Tibial nerve (tissue), 4 donors: Measurements from ENCODE around the gene SPTBN1. TPM values are rescaled to one million over a fixed set of nuclear protein-coding genes. Genes with fewer than 3 reads are reported as not detected.
A peak's percentile ranks its signal among the peaks of the same experiment; 100 is the strongest.

Experiments
- DNase-seq, 2 donors: peaks; one replicate each; pipeline ENCODE4 v3.0.0-alpha.2; 2019; ENCODE audit warnings: low spot score in 2 of 2
- H3K27ac ChIP-seq, 4 donors: fragments of 200-600 bp; sonication (generic) in 3 of 4; one replicate each; pipeline ENCODE4 v1.5.1; 2017 to 2019; ENCODE audit warnings: mild to moderate bottlenecking in 1 of 4
- H3K27me3 ChIP-seq, 2 donors: fragments of 200-600 bp; sonication (generic) in 1 of 2; one replicate each; pipeline versions ENCODE4 v1.5.1 to v1.6.0; 2017 to 2019
- H3K36me3 ChIP-seq, 3 donors: fragments of 200-600 bp; sonication (generic); one replicate each; pipeline ENCODE4 v1.5.1; 2018 to 2019
- H3K4me1 ChIP-seq, 4 donors: fragments of 200-600 bp; sonication (generic) in 3 of 4; one replicate each; pipeline ENCODE4 v1.5.1; 2017 to 2019
- H3K4me3 ChIP-seq, 4 donors: fragments of 200-600 bp; sonication (generic) in 3 of 4; one replicate each; pipeline ENCODE4 v1.5.1; 2017 to 2019; ENCODE audit warnings: mild to moderate bottlenecking in 1 of 4, moderate library complexity in 1 of 4
- H3K9me3 ChIP-seq, 4 donors: fragments of 200-600 bp; sonication (generic) in 3 of 4; one replicate each; pipeline ENCODE4 v1.5.1; 2017 to 2019
- EP300 ChIP-seq, 2 donors: sonication (generic); formaldehyde crosslinking; IDR thresholded peaks; one replicate each; pipeline ENCODE4 v1.6.1; 2017; ENCODE audit warnings: antibody characterized with exemption in 2 of 2, mild to moderate bottlenecking in 1 of 2
- POLR2A ChIP-seq, 2 donors: fragments of 450-650 bp; IDR thresholded peaks; one replicate each; pipeline ENCODE4 v1.6.1; 2017; ENCODE audit warnings: antibody characterized with exemption in 2 of 2, mild to moderate bottlenecking in 2 of 2, moderate library complexity in 2 of 2
- WGBS, 2 donors: methylation state at CpG; one replicate each; pipeline ENCODE4 v1.1.5; 2018; 5-methylcytosine and 5-hydroxymethylcytosine counted together
- total RNA-seq, 4 donors: library from RNA; depleted of rRNA; stranded (reverse); fragments of >200 nt; gene quantifications; one replicate each; pipeline ENCODE4 v1.1.0, GENCODE V29; 2016
- TF ChIP-seq, protein P1 (sequence below), 5 experiments: fragments of 200-600 bp in 3 of 5; fragments of 450-650 bp in 2 of 5; sonication (generic) in 3 of 5; IDR thresholded peaks; one replicate each; pipeline ENCODE4 v1.5.1; 2016 to 2019; ENCODE audit warnings: antibody characterized with exemption in 5 of 5, mild to moderate bottlenecking in 3 of 5, moderate library complexity in 2 of 5

SPTBN1 gene
- total RNA-seq, 4 donors from 2014 or later: 670 to 967 (median 890) TPM

DNA sequence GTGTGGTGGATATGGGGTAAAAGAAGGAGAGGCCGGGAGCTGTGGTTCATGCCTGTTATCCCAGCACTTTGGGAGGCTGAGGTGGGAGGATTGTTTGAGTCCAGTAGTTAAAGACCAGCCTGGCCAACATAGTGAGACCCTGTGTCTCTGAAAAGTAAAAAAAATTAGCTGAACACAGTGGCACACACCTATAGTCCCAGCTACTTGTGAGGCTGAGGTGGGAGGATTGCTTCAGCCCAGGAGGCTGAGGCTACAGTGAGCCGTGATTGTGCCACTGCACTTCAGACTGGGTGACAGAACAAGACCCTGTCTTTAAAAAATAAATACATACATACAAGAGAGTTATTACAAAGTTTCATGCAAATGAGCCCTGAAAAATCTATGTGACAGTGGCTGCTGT is 80.6 kb downstream of the SPTBN1 start:
- TF ChIP-seq, protein P1, sequence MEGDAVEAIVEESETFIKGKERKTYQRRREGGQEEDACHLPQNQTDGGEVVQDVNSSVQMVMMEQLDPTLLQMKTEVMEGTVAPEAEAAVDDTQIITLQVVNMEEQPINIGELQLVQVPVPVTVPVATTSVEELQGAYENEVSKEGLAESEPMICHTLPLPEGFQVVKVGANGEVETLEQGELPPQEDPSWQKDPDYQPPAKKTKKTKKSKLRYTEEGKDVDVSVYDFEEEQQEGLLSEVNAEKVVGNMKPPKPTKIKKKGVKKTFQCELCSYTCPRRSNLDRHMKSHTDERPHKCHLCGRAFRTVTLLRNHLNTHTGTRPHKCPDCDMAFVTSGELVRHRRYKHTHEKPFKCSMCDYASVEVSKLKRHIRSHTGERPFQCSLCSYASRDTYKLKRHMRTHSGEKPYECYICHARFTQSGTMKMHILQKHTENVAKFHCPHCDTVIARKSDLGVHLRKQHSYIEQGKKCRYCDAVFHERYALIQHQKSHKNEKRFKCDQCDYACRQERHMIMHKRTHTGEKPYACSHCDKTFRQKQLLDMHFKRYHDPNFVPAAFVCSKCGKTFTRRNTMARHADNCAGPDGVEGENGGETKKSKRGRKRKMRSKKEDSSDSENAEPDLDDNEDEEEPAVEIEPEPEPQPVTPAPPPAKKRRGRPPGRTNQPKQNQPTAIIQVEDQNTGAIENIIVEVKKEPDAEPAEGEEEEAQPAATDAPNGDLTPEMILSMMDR (IDR thresholded peaks at IDR 0.05): no peak
- TF ChIP-seq EP300 (IDR thresholded peaks at IDR 0.05): no peak
- TF ChIP-seq POLR2A (IDR thresholded peaks at IDR 0.05): no peak
- Histone ChIP-seq H3K27ac (no peak overlapping the region), H3K9me3 (no peaks in the 10 kb centered on the region), H3K4me3 (no peak overlapping the region), H3K27me3 (no peaks in the 10 kb centered on the region), H3K4me1 (peaks cover 0 to 97% (median 26%) of the 10 kb centered on the region in 4 donors), H3K36me3 (peaks cover 0 to 8% (median 0%) of the 10 kb centered on the region in 3 donors)
- no peak for DNase-seq
- WGBS, 2 donors: 94 to 98% methylated on average over 2 of the region's 2 CpGs

DNA sequence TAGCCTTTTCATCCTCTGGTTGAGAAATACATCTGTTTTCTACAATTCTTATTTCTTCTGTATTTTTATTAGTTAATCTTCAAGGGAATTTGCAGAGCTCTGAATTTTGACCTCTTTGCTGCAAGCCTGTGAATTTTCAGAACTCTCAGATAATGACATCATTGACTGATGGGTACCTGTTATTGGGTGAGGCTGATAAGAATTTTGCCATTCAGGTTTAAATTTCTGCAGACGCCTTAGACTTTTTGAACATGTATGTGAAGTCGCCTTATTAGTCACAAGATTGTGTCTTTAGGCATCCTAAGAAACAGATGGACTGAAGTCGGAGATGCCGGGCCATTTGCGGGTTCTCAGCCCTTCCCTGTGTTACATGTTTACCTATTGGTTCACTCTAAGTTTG is 82.4 kb downstream of the SPTBN1 start:
- Histone ChIP-seq H3K4me3 (no peak overlapping the region), H3K4me1 (peaks cover 0 to 97% (median 24%) of the 10 kb centered on the region in 4 donors), H3K27me3 (no peaks in the 10 kb centered on the region), H3K27ac (no peak overlapping the region), H3K9me3 (no peaks in the 10 kb centered on the region), H3K36me3 (peaks cover 0 to 6% (median 0%) of the 10 kb centered on the region in 3 donors)
- TF ChIP-seq POLR2A (IDR thresholded peaks at IDR 0.05): no peak
- no peak for TF ChIP-seq EP300 (IDR thresholded peaks at IDR 0.05)
- TF ChIP-seq, protein P1 (IDR thresholded peaks at IDR 0.05): no peak
- no peak for DNase-seq
- WGBS, 2 donors: 95 to 98% methylated on average over 5 of the region's 5 CpGs

DNA sequence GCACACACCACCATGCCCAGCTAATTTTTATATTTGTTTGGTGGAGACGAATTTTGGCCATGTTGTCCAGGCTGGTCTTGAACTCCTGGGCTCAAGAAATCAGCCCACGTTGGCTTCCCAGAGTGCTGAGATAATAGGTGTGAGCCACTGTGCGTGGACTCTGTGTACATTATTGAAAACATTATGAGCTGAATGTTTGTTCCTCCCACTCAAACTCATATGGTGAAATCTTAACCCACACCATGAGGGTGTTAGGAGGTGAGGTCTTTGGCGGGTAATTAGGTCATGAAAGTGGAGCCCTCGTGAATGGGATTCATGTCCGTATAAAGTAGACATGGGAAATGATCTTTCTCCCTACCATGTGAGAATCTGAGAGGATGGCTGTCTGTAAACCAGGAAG is 83.6 kb downstream of the SPTBN1 start:
- Histone ChIP-seq H3K36me3 (peaks cover 0 to 6% (median 0%) of the 10 kb centered on the region in 3 donors), H3K9me3 (no peaks in the 10 kb centered on the region), H3K4me1 (peaks cover 0 to 91% (median 27%) of the 10 kb centered on the region in 4 donors), H3K27ac (no peak overlapping the region), H3K4me3 (no peak overlapping the region), H3K27me3 (no peaks in the 10 kb centered on the region)
- TF ChIP-seq, protein P1 (IDR thresholded peaks at IDR 0.05): no peak
- TF ChIP-seq POLR2A (IDR thresholded peaks at IDR 0.05) (no peak), EP300 (IDR thresholded peaks at IDR 0.05) (no peak)
- DNase-seq: no peak
- 67 to 69% methylated on average over 6 of the region's 6 CpGs for WGBS, 2 donors

DNA sequence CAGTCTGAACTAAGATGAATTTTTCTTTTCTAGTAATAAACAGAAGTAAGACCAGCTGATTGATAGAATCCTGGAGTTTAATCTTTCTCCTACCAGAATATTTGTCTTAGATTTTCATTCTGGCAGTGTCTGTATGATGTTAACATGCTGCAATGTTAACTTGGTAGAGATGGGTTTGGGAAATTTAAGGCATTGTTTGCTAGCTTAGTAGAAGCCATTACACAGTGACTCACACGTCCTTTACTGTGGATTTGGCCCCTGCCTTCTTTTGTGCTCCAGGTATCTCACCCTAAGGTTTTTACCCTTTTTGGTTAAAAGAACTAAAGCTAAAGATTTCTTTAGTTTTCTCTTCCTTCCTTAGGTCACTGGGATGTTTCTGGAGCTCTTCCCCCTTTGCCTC is 84.1 kb downstream of the SPTBN1 start:
- no peak overlapping the region for H3K4me3 ChIP-seq
- WGBS, 2 donors: 31 to 41% methylated on average over 1 of the region's 1 CpG
- DNase-seq: no peak
- H3K4me1 ChIP-seq: peaks cover 0 to 86% (median 23%) of the 10 kb centered on the region in 4 donors
- TF ChIP-seq POLR2A (IDR thresholded peaks at IDR 0.05): no peak
- TF ChIP-seq EP300 (IDR thresholded peaks at IDR 0.05): no peak
- TF ChIP-seq, protein P1 (IDR thresholded peaks at IDR 0.05): no peak
- no peaks in the 10 kb centered on the region for H3K9me3 ChIP-seq
- peak overlapping the region in 1 of 4 donors; percentile 2 for H3K27ac ChIP-seq
- peaks cover 0 to 6% (median 0%) of the 10 kb centered on the region in 3 donors for H3K36me3 ChIP-seq
- no peaks in the 10 kb centered on the region for H3K27me3 ChIP-seq

DNA sequence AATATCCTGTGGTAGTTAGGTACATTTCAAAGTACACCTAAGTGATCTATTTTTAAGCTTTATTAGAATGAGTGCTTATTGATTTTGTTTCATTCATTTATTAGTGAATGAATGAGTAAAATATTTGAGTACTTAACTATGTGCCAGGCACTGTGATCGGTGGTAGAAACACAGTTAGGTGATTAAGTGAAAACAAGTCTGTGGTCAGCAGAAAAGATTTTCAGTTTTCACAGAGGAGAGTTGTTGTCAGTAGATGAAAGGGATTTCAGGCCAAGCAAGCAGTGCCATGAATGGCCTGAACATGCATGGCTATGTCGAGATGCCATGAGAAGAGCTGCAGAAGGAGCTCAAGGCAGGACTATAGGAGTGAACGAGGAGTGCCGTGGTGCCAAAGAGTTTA is 85.9 kb downstream of the SPTBN1 start:
- H3K4me1 ChIP-seq: peaks cover 3 to 86% (median 25%) of the 10 kb centered on the region in 4 donors
- peak overlapping the region in 1 of 4 donors; percentile 58 for H3K27ac ChIP-seq
- H3K9me3 ChIP-seq: no peaks in the 10 kb centered on the region
- WGBS, 2 donors: 63 to 75% methylated on average over 4 of the region's 4 CpGs
- no peak overlapping the region for H3K4me3 ChIP-seq
- TF ChIP-seq POLR2A (IDR thresholded peaks at IDR 0.05) (no peak), EP300 (IDR thresholded peaks at IDR 0.05) (no peak)
- no peaks in the 10 kb centered on the region for H3K36me3 ChIP-seq
- DNase-seq: no peak
- H3K27me3 ChIP-seq: no peaks in the 10 kb centered on the region
